DOHH2 (cell line): ENCODE data around the gene ADSS2.

Experiments
- CTCF ChIP-seq: fragments of 200-600 bp; sonication (generic); IDR thresholded peaks from one replicate; pipeline ENCODE4 v1.5.1; 2014; ENCODE audit warnings: antibody characterized with exemption, mild to moderate bottlenecking, low read depth, low read length; ENCODE audit not compliant: poor library complexity, severe bottlenecking
- EZH2phosphoT487 ChIP-seq: fragments of 200-600 bp; sonication (generic); IDR thresholded peaks from 2 replicates; pipeline ENCODE4 v1.6.1; 2017; ENCODE audit warnings: borderline replicate concordance, mild to moderate bottlenecking, antibody characterized with exemption, low read length, moderate library complexity, mixed read lengths

- TF ChIP-seq CTCF (no peak), EZH2phosphoT487 (no peak)
Observed at GRCh38 chr1:244454412-244454811, 2.7 kb upstream of the ADSS2 start.
